Measurements from ENCODE around the gene RPUSD4.

DNA sequence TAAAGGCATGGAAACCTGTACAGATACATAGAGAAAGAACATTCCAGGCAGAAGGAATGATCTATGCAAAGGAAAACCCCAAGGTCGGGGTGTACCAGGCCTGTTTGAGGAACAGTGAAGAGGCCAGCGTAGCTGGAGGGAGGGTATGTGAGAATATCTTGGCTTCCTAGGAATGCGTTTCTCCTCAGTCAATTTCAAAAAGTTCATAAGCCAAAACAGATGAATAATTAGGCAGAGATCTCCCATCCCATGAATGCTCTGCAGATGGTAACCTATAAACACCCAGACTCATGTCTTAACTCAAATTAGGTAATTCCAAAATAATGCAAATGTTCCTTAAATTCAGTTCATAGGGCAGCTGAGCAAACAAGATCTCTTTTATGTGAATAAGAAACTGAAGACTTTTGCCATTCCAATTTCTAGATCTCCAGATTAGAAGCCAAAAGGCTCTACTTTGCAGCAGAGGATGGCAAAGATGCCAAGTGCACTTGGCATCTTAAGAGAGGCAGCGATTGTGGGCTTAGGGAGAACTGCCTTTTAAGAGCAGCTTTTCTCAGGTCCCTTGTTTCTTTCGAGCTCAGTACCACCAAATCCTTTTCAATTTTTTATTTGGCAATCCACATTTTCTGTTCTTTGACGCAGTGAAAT, 13.3 kb upstream of the RPUSD4 start:
- TF ChIP-seq, protein P1, sequence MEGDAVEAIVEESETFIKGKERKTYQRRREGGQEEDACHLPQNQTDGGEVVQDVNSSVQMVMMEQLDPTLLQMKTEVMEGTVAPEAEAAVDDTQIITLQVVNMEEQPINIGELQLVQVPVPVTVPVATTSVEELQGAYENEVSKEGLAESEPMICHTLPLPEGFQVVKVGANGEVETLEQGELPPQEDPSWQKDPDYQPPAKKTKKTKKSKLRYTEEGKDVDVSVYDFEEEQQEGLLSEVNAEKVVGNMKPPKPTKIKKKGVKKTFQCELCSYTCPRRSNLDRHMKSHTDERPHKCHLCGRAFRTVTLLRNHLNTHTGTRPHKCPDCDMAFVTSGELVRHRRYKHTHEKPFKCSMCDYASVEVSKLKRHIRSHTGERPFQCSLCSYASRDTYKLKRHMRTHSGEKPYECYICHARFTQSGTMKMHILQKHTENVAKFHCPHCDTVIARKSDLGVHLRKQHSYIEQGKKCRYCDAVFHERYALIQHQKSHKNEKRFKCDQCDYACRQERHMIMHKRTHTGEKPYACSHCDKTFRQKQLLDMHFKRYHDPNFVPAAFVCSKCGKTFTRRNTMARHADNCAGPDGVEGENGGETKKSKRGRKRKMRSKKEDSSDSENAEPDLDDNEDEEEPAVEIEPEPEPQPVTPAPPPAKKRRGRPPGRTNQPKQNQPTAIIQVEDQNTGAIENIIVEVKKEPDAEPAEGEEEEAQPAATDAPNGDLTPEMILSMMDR (conservative IDR thresholded peaks at IDR 0.05) = no peak
- TF ChIP-seq ZFX (IDR thresholded peaks at IDR 0.05) = no peak

Measured in C4-2B (cell line).